CD4-positive, alpha-beta T cell treated with Interleukin-15 for 4 hours (primary cell): ENCODE measurements around the gene IRF1.
"Not testable (repeated sequence)": the region's sequence is repeated elsewhere in the genome, so short reads cannot be mapped to it uniquely, and the experiment has no call there.

ENCODE experiments used
- DNase-seq: peaks from one replicate; pipeline ENCODE4 v3.0.0-alpha.2; 2020; ENCODE audit warnings: low spot score

The IRF1 gene

GRCh38 chr5:132438267-132438645 lies 52.3 kb downstream of the IRF1 start:
- not testable (repeated sequence) for DNase-seq

DNA sequence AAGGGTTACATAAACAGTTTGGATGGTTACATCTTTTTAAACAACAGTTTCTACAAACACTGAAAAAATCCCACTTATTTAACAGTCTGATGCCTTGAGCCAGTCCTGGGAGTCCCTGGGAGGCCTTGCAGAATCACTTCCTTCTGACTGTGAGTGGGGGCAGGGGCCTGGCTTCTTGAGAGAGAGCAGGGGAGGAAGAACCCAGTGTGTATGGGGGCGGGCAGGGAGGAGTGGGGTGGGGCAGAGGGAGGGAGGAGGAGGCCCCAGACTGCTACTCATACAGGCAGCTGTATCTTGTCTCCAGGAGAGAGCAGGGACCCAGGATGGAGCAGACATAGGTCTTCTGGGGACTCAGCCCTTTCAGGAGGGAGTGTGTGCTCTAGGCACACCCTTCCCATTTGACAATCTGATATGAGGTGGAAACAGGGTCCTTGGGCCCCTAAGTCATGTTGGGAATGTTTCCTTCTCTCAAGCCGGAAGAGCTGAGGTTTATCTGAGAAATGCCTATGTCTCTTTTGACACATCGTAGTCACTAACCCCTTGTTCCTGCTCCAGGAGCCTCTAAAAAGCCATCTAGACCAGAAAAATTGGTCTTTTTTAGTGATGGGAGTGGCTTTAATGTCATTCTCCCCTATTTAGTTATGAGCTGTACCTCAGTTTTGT lies 52.8 kb downstream of the IRF1 start:
- peak; percentile 60 for DNase-seq

DNA sequence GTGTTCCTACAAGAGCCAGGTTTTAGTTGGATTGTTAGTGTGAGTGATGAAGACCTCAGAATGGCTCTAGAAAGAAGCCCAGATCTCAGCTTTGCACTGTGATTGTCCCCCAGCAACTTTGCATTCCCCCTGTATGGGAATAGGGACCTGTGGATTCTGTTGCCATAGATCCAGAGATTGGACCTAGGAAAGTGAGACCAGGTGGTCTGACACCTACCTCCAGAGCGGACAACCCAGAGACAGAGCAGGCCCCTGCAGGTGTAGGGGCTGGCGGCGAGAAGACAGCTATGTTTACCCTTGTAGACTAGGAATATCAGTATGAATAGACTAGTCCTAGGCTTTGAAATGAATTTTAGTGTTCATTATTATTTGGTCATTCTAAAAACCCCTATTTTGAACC lies 53.6 kb downstream of the IRF1 start:
- DNase-seq: no peak

DNA sequence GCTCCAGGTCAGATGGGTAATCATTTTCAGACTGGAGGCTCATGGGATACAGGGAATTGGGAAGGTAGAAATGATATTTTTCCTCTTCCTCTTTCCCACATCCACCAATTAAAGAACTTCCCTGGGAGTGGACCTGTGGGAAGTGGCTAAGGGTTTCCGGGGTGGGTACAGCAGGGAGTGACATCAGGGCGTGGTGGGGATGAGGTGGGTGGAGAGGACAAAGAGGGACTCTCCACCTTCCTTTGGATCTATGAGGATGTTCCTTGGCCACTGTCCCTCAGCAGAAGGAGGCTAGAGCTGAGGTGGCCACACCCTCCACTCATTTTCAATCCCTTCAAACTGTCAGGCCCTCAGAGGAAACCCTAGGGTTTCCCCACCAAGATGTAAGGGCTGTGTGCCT lies 54.7 kb downstream of the IRF1 start:
- no peak for DNase-seq

- no peak for DNase-seq
These were observed 55.1 kb downstream of the IRF1 start for GRCh38 chr5:132435447-132435846.

DNA sequence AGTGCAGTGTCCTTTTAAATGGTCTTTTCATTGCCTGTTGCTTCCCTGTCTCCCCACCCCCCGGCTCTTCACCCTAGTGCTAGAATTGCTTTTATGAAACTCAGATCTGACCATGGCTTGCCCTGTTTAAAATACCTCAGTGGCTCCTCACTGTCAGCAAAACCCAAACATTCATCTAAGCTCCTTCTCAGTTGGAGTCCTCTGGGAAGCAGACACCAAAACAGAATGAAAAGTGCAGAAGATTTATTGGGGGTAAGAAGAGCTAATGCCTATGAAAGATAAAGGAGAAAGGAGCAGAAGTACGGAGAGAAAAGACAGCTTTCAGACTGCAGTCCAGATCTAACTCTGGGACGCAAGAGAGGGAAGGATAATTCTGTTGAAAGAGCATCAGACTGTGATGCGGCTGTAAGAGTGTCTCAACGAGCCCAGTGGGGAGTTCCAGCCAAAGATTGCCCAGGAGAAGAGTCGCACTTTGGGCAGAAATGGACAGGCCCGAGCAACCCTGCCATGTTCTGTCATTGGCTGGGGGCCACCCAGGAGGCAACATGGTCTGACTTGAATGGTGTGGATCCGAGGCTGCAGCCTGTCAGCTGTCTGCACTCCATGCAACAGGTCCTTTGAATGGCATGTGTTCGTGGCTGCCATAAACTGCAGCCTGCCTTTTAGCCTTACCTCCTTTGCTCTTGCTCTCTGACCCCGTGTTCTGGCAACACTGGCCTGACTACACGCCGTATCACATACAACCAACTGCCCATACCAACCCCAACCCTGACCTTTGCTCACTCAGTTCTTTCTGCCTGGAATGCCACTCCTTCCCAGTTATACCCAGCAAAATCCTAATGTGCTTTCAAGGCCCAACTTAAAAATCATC lies 55.9 kb downstream of the IRF1 start:
- no peak for DNase-seq

DNA sequence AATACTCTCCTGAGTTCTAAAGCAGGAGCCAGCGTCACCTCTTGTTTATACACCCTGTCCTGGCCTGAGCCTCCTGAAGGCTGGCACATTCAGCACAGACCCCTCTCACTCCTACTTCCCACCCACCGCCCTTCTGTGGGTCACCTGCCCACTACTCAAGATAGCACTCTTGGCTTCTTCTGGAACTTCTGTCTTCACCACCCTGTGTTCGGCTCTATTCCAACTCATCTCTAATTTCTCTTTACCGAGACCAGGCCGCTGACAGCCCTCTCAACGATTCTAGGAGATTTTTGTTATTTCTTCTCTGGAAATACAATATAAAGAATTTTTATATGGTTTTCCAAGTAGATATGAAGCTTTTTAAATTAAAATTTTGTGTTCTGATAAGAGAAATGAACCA lies 57.4 kb downstream of the IRF1 start:
- no peak for DNase-seq

DNA sequence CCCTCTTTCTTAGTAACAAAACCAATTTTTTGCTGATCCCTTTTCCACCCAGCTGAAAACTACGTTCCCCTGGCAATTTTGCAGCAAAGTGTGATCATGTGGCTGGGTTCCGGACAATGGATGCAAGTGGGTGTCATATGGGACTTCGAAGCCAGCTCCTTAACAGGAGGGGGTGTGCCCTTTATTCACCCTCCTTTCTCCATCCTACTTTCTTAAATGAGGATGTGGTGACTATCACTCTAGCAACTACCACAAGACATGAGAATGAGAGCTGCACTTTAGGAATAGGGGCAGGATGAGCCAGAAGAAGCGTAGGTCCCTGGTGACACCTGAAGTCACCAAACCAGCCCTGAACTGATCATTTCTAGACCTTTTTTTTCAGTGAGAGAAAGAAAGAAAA lies 58.9 kb downstream of the IRF1 start:
- no peak for DNase-seq
